ENCODE data around the gene UBTD2.

UBTD2 gene

DNA sequence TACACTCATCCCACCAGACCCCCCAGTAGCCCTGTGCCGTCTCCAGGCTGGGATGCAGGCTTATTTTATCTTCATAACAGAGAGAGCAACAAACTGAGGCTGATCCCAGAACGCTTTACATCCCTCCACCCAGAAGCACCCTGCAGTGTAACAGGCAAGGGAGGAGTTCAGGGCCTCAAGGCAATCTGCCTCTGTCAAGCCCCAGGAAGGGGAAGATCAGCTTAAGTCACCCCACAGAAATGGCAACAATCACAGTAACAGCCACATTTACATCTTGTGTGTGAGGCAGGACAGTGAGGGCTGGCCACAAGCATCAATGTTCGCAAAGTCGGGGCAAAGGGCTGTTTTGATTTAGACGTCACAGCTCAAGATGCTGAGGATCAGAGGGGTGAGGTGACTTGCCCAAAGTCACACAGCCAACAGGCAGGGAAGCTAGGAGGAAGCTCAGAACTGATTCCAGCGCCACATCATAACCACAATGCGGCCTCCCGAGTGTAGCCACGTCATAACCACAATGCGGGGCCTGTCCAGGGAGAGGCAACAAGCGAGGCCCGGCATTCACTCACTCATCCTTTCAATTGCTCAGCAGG lies 109.9 kb downstream of the UBTD2 start:
- DNase-seq (ENCODE audit: insufficient read length, low spot score) = no peak

DNA sequence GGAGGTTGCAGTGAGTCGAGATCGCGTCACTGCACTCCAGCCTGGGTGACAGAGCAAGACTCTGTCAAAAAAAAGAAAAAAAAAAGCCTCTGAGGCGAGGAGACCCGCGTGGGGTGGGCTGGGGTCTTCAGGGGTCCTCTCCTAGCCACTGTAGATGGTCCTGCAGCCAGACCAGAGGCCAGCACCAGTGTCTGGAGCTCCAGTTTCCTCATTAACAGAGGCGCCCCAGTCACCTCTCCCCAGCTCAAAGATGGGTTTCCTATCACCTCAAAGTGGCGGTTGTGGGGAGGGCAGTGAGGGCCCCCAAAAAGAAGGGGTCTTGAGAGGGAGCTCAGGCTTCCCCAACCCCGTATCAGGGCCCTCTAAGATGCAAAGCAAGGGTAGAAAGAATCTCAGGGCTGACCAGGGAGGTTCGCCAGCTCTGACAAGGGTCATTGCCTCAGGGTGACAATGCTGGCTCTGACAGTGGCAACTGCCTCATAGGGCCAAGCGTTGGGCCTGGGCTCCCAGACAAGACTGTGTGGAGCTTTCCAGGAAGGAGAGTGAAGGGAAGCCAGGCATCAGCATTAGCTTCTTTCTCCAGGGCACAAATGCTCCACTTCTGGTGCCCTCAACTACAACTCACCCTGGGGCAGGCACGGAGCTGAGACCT lies 110.5 kb downstream of the UBTD2 start:
- DNase-seq (ENCODE audit: insufficient read length, low spot score) (no peak), FAIRE-seq (no peak)

More for the DNA sequence above, 109.9 kb downstream of the UBTD2 start:
- FAIRE-seq = no peak

GRCh38 chr5:172171118-172171517 lies 112.4 kb downstream of the UBTD2 start:
- FAIRE-seq (no peak), DNase-seq (ENCODE audit: insufficient read length, low spot score) (no peak)

DNA sequence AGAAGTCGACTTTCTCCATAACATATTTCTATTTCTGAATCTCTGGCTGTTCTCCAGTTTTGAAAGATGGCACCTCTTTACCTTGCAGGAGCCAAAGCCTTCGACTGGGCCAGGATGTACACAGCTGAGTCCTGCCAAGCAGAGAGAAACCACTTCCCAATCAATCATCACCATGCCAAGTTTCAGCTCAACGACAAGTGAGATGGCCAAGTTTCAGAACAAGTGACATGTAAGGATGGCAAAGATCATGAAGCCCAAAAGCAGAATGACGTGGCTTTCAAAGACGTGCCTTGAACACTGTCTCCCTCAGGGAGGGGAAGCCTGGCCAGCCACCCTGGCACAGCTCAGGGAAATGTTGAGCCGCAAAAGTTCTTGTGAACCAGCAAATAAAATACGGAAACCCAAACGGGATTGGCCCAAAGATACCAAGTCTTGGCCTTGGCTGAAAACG lies 113.3 kb downstream of the UBTD2 start:
- FAIRE-seq (no peak), DNase-seq (ENCODE audit: insufficient read length, low spot score) (no peak)

- no peak for DNase-seq (ENCODE audit: insufficient read length, low spot score)
- peak; percentile 13 for FAIRE-seq
These were observed 114.3 kb downstream of the UBTD2 start for GRCh38 chr5:172169216-172169615.

GRCh38 chr5:172168311-172168710 lies 115.3 kb downstream of the UBTD2 start:
- DNase-seq (ENCODE audit: insufficient read length, low spot score) (no peak), FAIRE-seq (no peak)

DNA sequence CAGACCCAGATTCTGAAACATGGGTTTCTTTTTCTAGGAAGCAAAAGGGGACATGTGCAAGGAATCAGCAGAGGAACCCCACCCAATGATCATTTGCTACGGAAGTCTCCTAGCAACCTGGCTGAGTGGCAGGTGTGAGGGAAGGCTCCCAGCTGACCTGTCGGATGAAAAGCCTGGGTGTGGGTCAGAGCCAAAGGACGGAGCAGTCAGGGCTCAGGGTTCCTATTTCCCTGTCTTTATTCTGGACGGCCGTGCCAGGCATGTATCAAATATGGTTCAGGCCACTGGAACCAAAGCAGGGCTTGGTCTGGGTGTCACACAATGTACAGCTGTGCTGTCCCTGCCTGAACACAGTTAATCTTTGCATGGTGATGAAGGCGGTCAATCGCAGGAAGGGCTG lies 115.7 kb downstream of the UBTD2 start:
- FAIRE-seq (no peak), DNase-seq (ENCODE audit: insufficient read length, low spot score) (no peak)

DNA sequence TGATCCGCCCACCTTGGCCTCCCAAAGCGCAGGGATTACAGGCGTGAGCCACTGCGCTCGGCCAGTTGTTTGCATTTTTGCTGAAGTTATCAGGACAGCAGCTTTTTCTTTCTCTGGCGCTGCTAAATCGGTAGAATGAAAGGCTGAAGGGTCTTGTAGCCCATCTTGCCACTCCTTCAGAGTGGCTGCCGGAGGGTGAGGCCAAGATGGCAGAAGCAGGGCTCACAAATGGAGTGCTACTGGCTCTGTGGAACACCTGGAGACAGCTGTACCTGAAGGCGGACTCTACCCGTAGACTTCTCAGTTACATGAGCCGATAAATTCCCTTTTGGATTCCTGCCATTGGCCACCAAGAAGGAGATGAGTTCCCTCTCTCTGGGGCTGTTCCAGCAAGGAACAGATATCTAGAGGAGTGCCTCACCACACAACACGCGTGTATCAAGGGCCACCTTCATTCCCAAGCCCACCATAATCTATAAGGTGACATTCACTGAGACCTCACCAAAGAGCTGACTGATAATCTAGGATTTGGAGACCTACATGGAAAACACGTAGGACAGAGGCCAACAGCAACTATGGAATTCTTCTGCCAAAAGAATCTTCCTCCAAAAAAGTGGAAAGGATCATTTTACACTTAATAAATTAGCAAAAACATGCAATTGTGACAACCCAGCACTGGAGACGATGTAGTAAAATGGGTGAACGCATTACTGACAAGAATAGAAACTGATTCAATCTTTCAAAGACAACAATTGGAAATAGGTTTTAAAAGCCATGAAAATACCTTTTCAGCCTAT lies 117.3 kb downstream of the UBTD2 start:
- FAIRE-seq (no peak), DNase-seq (ENCODE audit: insufficient read length, low spot score) (no peak)

- FAIRE-seq (no peak), DNase-seq (ENCODE audit: insufficient read length, low spot score) (no peak)
These were observed 118.1 kb downstream of the UBTD2 start for GRCh38 chr5:172165465-172165864.

DNA sequence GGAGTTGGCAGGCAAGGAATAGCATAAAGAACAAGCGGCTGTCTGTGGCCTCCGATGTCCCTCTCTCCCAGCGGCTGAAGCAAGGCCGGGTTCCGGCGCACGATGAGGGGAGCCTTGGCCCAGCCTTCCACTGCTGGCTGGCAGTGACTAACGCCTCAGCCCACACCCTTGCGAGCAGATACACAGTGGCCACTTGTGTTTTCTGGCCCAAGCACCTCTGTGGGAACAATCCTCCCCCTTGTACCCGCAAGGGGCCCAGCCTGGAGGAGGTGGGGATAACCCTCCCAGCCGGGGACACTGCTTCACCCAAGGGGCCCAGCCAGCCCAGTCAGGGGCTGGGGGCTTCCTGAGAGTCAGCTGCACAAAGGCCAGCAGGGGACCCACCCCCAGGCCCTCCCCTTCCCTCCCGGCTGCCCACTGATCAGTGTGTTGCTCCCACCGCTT lies 118.8 kb downstream of the UBTD2 start:
- no peak for FAIRE-seq
- no peak for DNase-seq (ENCODE audit: insufficient read length, low spot score)

GRCh38 chr5:172163346-172163745 lies 120.2 kb downstream of the UBTD2 start:
- DNase-seq (ENCODE audit: insufficient read length, low spot score) (no peak), FAIRE-seq (no peak)

- DNase-seq (ENCODE audit: insufficient read length, low spot score) (no peak), FAIRE-seq (no peak)
These were observed 120.6 kb downstream of the UBTD2 start for GRCh38 chr5:172162987-172163343.

GRCh38 chr5:172162323-172162986 lies 121.1 kb downstream of the UBTD2 start:
- no peak for DNase-seq (ENCODE audit: insufficient read length, low spot score)
- no peak for FAIRE-seq

DNA sequence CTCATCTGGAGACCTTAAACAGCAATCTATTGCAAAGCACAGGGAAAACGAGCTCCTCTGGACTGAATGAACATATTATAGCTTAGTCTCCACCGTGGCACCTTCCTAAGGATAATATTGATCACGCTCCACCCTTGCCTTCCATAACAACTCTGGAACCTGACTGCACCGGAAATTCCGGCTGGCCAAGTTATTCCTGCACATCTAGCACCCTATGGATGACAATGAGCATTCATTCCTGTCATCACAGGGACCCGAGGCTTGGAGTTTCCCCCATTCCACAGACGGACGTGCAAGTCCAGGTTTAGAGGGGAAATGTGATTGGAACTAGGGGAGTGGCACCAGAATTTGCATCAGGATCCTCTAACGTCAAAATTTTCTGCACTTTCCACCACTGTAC lies 123.1 kb downstream of the UBTD2 start:
- no peak for FAIRE-seq
- no peak for DNase-seq (ENCODE audit: insufficient read length, low spot score)

Measured in HTR-8/SVneo (cell line).